ENCODE results near the gene KLRC3.

GRCh38 chr12:10381928-10382628 is 38.3 kb downstream of the KLRC3 start:
- TF ChIP-seq, protein P1, sequence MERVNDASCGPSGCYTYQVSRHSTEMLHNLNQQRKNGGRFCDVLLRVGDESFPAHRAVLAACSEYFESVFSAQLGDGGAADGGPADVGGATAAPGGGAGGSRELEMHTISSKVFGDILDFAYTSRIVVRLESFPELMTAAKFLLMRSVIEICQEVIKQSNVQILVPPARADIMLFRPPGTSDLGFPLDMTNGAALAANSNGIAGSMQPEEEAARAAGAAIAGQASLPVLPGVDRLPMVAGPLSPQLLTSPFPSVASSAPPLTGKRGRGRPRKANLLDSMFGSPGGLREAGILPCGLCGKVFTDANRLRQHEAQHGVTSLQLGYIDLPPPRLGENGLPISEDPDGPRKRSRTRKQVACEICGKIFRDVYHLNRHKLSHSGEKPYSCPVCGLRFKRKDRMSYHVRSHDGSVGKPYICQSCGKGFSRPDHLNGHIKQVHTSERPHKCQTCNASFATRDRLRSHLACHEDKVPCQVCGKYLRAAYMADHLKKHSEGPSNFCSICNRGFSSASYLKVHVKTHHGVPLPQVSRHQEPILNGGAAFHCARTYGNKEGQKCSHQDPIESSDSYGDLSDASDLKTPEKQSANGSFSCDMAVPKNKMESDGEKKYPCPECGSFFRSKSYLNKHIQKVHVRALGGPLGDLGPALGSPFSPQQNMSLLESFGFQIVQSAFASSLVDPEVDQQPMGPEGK (CRISPR knock-in tag; IDR thresholded peaks at IDR 0.05; ENCODE audit: borderline replicate concordance), result no peak
- no peak for TF ChIP-seq ZFP30 (CRISPR knock-in tag; IDR thresholded peaks at IDR 0.05)

Measured in SK-N-SH treated with all-trans-retinoic acid at 6 μM for 48 hours (cell line).